ENCODE measurements around the gene ARSA.

DNA sequence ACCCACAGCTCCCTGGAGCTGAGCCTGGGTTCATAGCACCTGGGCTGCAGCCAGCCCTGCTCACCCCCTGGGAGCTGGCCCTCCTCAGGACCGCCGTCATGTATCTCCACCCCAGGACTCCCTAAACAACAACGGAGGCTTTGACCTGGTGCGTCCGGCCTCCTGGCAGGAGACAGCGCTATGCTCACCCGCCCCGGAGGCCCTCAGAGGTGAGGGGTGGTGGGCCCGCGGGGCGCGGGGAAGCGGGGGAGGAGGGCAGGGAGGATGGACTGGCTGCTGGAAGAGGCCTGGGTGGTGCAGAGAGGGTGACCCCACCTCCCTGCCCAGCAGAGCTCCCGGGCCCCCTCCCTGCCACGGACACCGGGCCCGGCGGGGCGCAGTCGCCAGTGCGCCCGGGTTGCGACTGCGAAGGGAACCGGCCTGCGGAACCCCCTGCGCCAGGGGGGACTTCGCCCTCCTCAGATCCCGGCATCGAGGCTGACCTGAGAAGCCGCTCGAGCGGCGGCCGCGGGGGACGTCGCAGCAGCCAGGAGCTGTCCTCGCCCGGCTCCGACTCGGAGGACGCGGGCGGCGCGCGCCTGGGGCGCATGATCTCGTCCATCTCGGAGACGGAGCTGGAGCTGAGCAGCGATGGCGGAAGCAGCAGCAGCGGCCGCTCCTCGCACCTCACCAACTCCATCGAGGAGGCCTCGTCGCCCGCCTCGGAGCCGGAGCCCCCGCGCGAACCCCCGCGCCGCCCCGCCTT, 24.3 kb downstream of the ARSA start:
- TF ChIP-seq, protein P1, sequence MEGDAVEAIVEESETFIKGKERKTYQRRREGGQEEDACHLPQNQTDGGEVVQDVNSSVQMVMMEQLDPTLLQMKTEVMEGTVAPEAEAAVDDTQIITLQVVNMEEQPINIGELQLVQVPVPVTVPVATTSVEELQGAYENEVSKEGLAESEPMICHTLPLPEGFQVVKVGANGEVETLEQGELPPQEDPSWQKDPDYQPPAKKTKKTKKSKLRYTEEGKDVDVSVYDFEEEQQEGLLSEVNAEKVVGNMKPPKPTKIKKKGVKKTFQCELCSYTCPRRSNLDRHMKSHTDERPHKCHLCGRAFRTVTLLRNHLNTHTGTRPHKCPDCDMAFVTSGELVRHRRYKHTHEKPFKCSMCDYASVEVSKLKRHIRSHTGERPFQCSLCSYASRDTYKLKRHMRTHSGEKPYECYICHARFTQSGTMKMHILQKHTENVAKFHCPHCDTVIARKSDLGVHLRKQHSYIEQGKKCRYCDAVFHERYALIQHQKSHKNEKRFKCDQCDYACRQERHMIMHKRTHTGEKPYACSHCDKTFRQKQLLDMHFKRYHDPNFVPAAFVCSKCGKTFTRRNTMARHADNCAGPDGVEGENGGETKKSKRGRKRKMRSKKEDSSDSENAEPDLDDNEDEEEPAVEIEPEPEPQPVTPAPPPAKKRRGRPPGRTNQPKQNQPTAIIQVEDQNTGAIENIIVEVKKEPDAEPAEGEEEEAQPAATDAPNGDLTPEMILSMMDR (IDR thresholded peaks at IDR 0.05): no peak
- no peak for TF ChIP-seq POLR2A (IDR thresholded peaks at IDR 0.05)
- TF ChIP-seq EP300 (IDR thresholded peaks at IDR 0.05): no peak
- TF ChIP-seq POLR2AphosphoS5 (IDR thresholded peaks at IDR 0.05): no peak

Measured in gastroesophageal sphincter (tissue), 3 donors.